Activated T-helper 2 cell treated with anti-CD3 and anti-CD28 coated beads, Interferon-gamma antibody, Interleukin-2, Interleukin-4, amounts not matched to agents 10 μg/mL and 5 μg/mL and 100 μg/mL, durations not matched to agents 14 hours and 24 hours and 36 hours (primary cell): ENCODE results near the gene MCHR1. TPM values are rescaled to one million over a fixed set of nuclear protein-coding genes. Genes with fewer than 3 reads are reported as not detected.
"Not testable (repeated sequence)": the region's sequence is repeated elsewhere in the genome, so short reads cannot be mapped to it uniquely, and the experiment has no call there.

Experiments used
- DNase-seq: peaks from one replicate; pipeline ENCODE4 v3.0.0; 2021; ENCODE audit warnings: low spot score
- H3K27ac Mint-ChIP-seq: one replicate; pipeline ENCODE4 v1.8.0; 2021; ENCODE audit warnings: mixed read lengths
- H3K27me3 Mint-ChIP-seq: one replicate; pipeline ENCODE4 v1.8.0; 2021; ENCODE audit warnings: low read depth, mixed read lengths
- H3K36me3 Mint-ChIP-seq: one replicate; pipeline ENCODE4 v1.8.0; 2021; ENCODE audit warnings: low read depth, mixed read lengths
- H3K4me1 Mint-ChIP-seq: one replicate; pipeline ENCODE4 v1.8.0; 2021; ENCODE audit warnings: low read depth, mixed read lengths
- H3K4me3 Mint-ChIP-seq: one replicate; pipeline ENCODE4 v1.8.0; 2021; ENCODE audit warnings: low read depth, mild to moderate bottlenecking, moderate library complexity, mixed read lengths
- H3K9me3 Mint-ChIP-seq: one replicate; pipeline ENCODE4 v1.8.0; 2021; ENCODE audit warnings: mixed read lengths
- intact Hi-C: fragments of 100-400 bp; cut with micrococcal nuclease; formaldehyde crosslinking; loops from one replicate; pipeline ENCODE4 v1.15.1; 2023
- total RNA-seq: library from RNA; stranded (reverse); gene quantifications from 2 replicates; pipeline ENCODE4 v1.2.3, GENCODE V29; 2022

MCHR1 gene
- total RNA-seq, 1 donor from 2014 or later, result not detected

GRCh38 chr22:40709752-40710413 is 30.6 kb downstream of the MCHR1 start:
- intact Hi-C loops, result loop anchor here (2.0 to 5.0 kb wide), 3 partner anchors 17 to 107 kb away; partner anchors contain the start of gene SLC25A17
- H3K4me1 Mint-ChIP-seq, result peaks cover 18% of the 10 kb centered on the region
- peak overlapping the region; percentile 43 for H3K27ac Mint-ChIP-seq
- H3K4me3 Mint-ChIP-seq, result no peak overlapping the region
- no peaks in the 10 kb centered on the region for H3K9me3 Mint-ChIP-seq
- H3K36me3 Mint-ChIP-seq, result no peaks in the 10 kb centered on the region
- DNase-seq, result no peak
- H3K27me3 Mint-ChIP-seq, result peaks cover 13% of the 10 kb centered on the region

GRCh38 chr22:40712311-40712710 is 33.0 kb downstream of the MCHR1 start:
- Mint-ChIP-seq H3K4me1 (peaks cover 19% of the 10 kb centered on the region), H3K36me3 (no peaks in the 10 kb centered on the region), H3K27me3 (peaks cover 16% of the 10 kb centered on the region), H3K27ac (no peak overlapping the region), H3K4me3 (no peak overlapping the region), H3K9me3 (no peaks in the 10 kb centered on the region)
- intact Hi-C loops, result loop anchor here (5.0 kb wide), 2 partner anchors 55 to 105 kb away; partner anchors contain the start of gene SLC25A17
- no peak for DNase-seq

GRCh38 chr22:40714499-40715337 is 35.4 kb downstream of the MCHR1 start:
- H3K4me3 Mint-ChIP-seq, result no peak overlapping the region
- H3K36me3 Mint-ChIP-seq, result no peaks in the 10 kb centered on the region
- H3K27ac Mint-ChIP-seq, result no peak overlapping the region
- H3K4me1 Mint-ChIP-seq, result peaks cover 24% of the 10 kb centered on the region
- no peak for DNase-seq
- no peaks in the 10 kb centered on the region for H3K9me3 Mint-ChIP-seq
- intact Hi-C loops, result loop anchor here (5.0 kb wide), 2 partner anchors 53 to 103 kb away; partner anchors contain the start of gene SLC25A17
- H3K27me3 Mint-ChIP-seq, result peaks cover 20% of the 10 kb centered on the region

GRCh38 chr22:40716116-40716515 is 36.8 kb downstream of the MCHR1 start:
- no peaks in the 10 kb centered on the region for H3K9me3 Mint-ChIP-seq
- no peak overlapping the region for H3K4me3 Mint-ChIP-seq
- peaks cover 24% of the 10 kb centered on the region for H3K27me3 Mint-ChIP-seq
- no peak overlapping the region for H3K27ac Mint-ChIP-seq
- intact Hi-C loops, result no loop called here
- peaks cover 17% of the 10 kb centered on the region for H3K4me1 Mint-ChIP-seq
- DNase-seq, result no peak
- H3K36me3 Mint-ChIP-seq, result no peaks in the 10 kb centered on the region

GRCh38 chr22:40717657-40718056 is 38.4 kb downstream of the MCHR1 start:
- DNase-seq, H3K36me3 Mint-ChIP-seq, H3K27ac Mint-ChIP-seq, intact Hi-C loops, H3K4me3 Mint-ChIP-seq, H3K9me3 Mint-ChIP-seq: not testable (repeated sequence)
- Mint-ChIP-seq H3K27me3 (peaks cover 23% of the 10 kb centered on the region), H3K4me1 (peaks cover 15% of the 10 kb centered on the region)

GRCh38 chr22:40718250-40719204 is 39.2 kb downstream of the MCHR1 start:
- H3K4me3 Mint-ChIP-seq, result no peak overlapping the region
- H3K9me3 Mint-ChIP-seq, result no peaks in the 10 kb centered on the region
- H3K27me3 Mint-ChIP-seq, result peaks cover 19% of the 10 kb centered on the region
- peaks cover 15% of the 10 kb centered on the region for H3K4me1 Mint-ChIP-seq
- no peak for DNase-seq
- H3K27ac Mint-ChIP-seq, result no peak overlapping the region
- no peaks in the 10 kb centered on the region for H3K36me3 Mint-ChIP-seq
- intact Hi-C loops, result no loop called here

- no peaks in the 10 kb centered on the region for H3K36me3 Mint-ChIP-seq
- no peaks in the 10 kb centered on the region for H3K9me3 Mint-ChIP-seq
- no peak overlapping the region for H3K27ac Mint-ChIP-seq
- DNase-seq, result no peak
- intact Hi-C loops, result no loop called here
- peaks cover 15% of the 10 kb centered on the region for H3K27me3 Mint-ChIP-seq
- peaks cover 15% of the 10 kb centered on the region for H3K4me1 Mint-ChIP-seq
- H3K4me3 Mint-ChIP-seq, result no peak overlapping the region
Measured at GRCh38 chr22:40719599-40719998, 40.3 kb downstream of the MCHR1 start.

- DNase-seq, H3K4me3 Mint-ChIP-seq, H3K36me3 Mint-ChIP-seq, H3K9me3 Mint-ChIP-seq, H3K27ac Mint-ChIP-seq, intact Hi-C loops: not testable (repeated sequence)
- H3K27me3 Mint-ChIP-seq, result peaks cover 10% of the 10 kb centered on the region
- H3K4me1 Mint-ChIP-seq, result peaks cover 15% of the 10 kb centered on the region
Measured at GRCh38 chr22:40720156-40720537, 40.9 kb downstream of the MCHR1 start.

- H3K4me3 Mint-ChIP-seq, result no peak overlapping the region
- H3K4me1 Mint-ChIP-seq, result peaks cover 17% of the 10 kb centered on the region
- no peaks in the 10 kb centered on the region for H3K9me3 Mint-ChIP-seq
- intact Hi-C loops, result no loop called here
- H3K27me3 Mint-ChIP-seq, result peaks cover 10% of the 10 kb centered on the region
- no peak for DNase-seq
- no peaks in the 10 kb centered on the region for H3K36me3 Mint-ChIP-seq
- no peak overlapping the region for H3K27ac Mint-ChIP-seq
Measured at GRCh38 chr22:40720538-40721256, 41.4 kb downstream of the MCHR1 start.

GRCh38 chr22:40721266-40721665 is 42.0 kb downstream of the MCHR1 start:
- Mint-ChIP-seq H3K4me1 (peaks cover 17% of the 10 kb centered on the region), H3K36me3 (no peaks in the 10 kb centered on the region), H3K9me3 (no peaks in the 10 kb centered on the region), H3K27ac (no peak overlapping the region), H3K27me3 (peaks cover 10% of the 10 kb centered on the region), H3K4me3 (no peak overlapping the region)
- DNase-seq, result no peak
- intact Hi-C loops, result no loop called here

GRCh38 chr22:40723396-40723933 is 44.2 kb downstream of the MCHR1 start:
- H3K27me3 Mint-ChIP-seq, result peaks cover 10% of the 10 kb centered on the region
- H3K36me3 Mint-ChIP-seq, result no peaks in the 10 kb centered on the region
- no peaks in the 10 kb centered on the region for H3K9me3 Mint-ChIP-seq
- H3K4me1 Mint-ChIP-seq, result peaks cover 22% of the 10 kb centered on the region
- H3K4me3 Mint-ChIP-seq, result no peak overlapping the region
- no peak for DNase-seq
- intact Hi-C loops, result no loop called here
- H3K27ac Mint-ChIP-seq, result no peak overlapping the region
